Lung microvascular endothelial cell (primary cell): ENCODE data around the gene FRS2. TPM values are rescaled to one million over a fixed set of nuclear protein-coding genes. Genes with fewer than 3 reads are reported as not detected.
"Not testable (repeated sequence)": the region's sequence is repeated elsewhere in the genome, so short reads cannot be mapped to it uniquely, and the experiment has no call there.

Experiments
- DNase-seq, 2 donors: peaks; one replicate each; pipeline versions ENCODE4 v3.0.0 to v3.0.0-alpha.2; 2010; ENCODE audit warnings: low read depth in 2 of 2
- total RNA-seq: library from RNA; depleted of rRNA; stranded (reverse); fragments of >200 nt; gene quantifications from 2 replicates; pipeline ENCODE4 v1.2.1, GENCODE V29; 2014

FRS2 gene
- 14.6 and 22.4 TPM in 2 replicates for total RNA-seq

- peak; percentile 91 to 93 for DNase-seq
Measured at GRCh38 chr12:69470189-69471075, at the start of gene FRS2. Gene FRS2 (plus strand): TSS chr12:69470388. CDS start chr12:69569031, 98,643 bp downstream.

- DNase-seq, result no peak
Measured at GRCh38 chr12:69421548-69421947, 48.6 kb upstream of the FRS2 start.

GRCh38 chr12:69423037-69423905, 46.9 kb upstream of the FRS2 start:
- no peak for DNase-seq

- no peak for DNase-seq
Measured at GRCh38 chr12:69425417-69425816, 44.8 kb upstream of the FRS2 start.

- DNase-seq, result no peak
Measured at GRCh38 chr12:69428351-69429073, 41.7 kb upstream of the FRS2 start.

- DNase-seq, result no peak
Measured at GRCh38 chr12:69430942-69431590, 39.1 kb upstream of the FRS2 start.

- no peak for DNase-seq
Measured at GRCh38 chr12:69431591-69432222, 38.5 kb upstream of the FRS2 start.

- no peak for DNase-seq
Measured at GRCh38 chr12:69433653-69434052, 36.5 kb upstream of the FRS2 start.

GRCh38 chr12:69435644-69436043, 34.5 kb upstream of the FRS2 start:
- peak in 1 of 2 donors; percentile 62 for DNase-seq

- no peak for DNase-seq
Measured at GRCh38 chr12:69437073-69437472, 33.1 kb upstream of the FRS2 start.

GRCh38 chr12:69438539-69438938, 31.6 kb upstream of the FRS2 start:
- no peak for DNase-seq

GRCh38 chr12:69440016-69440415, 30.2 kb upstream of the FRS2 start:
- no peak for DNase-seq

GRCh38 chr12:69440886-69441285, 29.3 kb upstream of the FRS2 start:
- no peak for DNase-seq

- peak in 1 of 2 donors; percentile 83 for DNase-seq
Measured at GRCh38 chr12:69442894-69443293, 27.3 kb upstream of the FRS2 start.

- no peak for DNase-seq
Measured at GRCh38 chr12:69443916-69444315, 26.3 kb upstream of the FRS2 start.

- DNase-seq, result no peak
Measured at GRCh38 chr12:69447892-69448291, 22.3 kb upstream of the FRS2 start.

- not testable (repeated sequence) for DNase-seq
Measured at GRCh38 chr12:69452598-69453132, 17.5 kb upstream of the FRS2 start.

- DNase-seq, result no peak
Measured at GRCh38 chr12:69456239-69456638, 13.9 kb upstream of the FRS2 start.

GRCh38 chr12:69457433-69457832, 12.8 kb upstream of the FRS2 start:
- DNase-seq, result no peak

- DNase-seq, result no peak
Measured at GRCh38 chr12:69459477-69459876, 10.7 kb upstream of the FRS2 start.
